Keratinocyte (primary cell): ENCODE results near the gene GAREM1. TPM values are rescaled to one million over a fixed set of nuclear protein-coding genes. Genes with fewer than 3 reads are reported as not detected.

Experiments
- DNase-seq: peaks from one replicate; pipeline ENCODE4 v3.0.0-alpha.2; 2011; ENCODE audit warnings: low read depth, missing footprints, low spot score
- FAIRE-seq: peaks from 2 replicates; lab custom pipeline; 2011; peaks lifted over from hg19 to GRCh38; lab: Jason Lieb, UNC
- H2AFZ ChIP-seq: 2 replicates; pipeline ENCODE4 v1.6.0; 2012; ENCODE audit warnings: low read length, control low read depth, inconsistent platforms; ENCODE audit not compliant: control insufficient read depth
- H3K27ac ChIP-seq: 2 replicates; pipeline ENCODE4 v1.5.1; 2011; ENCODE audit warnings: low read length; ENCODE audit not compliant: control insufficient read depth, insufficient read depth
- H3K27me3 ChIP-seq: 3 replicates; pipeline ENCODE4 v1.6.0; 2011; ENCODE audit warnings: low read length; ENCODE audit not compliant: control insufficient read depth, insufficient read depth; ENCODE audit errors: extremely low read depth
- H3K36me3 ChIP-seq, 2 experiments: 2 replicates in 1 of 2; 3 replicates in 1 of 2; pipeline ENCODE4 v1.5.1; 2011; ENCODE audit warnings: low read length in 2 of 2, mild to moderate bottlenecking in 1 of 2; ENCODE audit not compliant: control insufficient read depth in 2 of 2, insufficient read depth in 2 of 2; ENCODE audit errors: extremely low read depth in 1 of 2
- H3K4me1 ChIP-seq: 3 replicates; pipeline ENCODE4 v1.5.1; 2011; ENCODE audit warnings: low read length; ENCODE audit not compliant: control insufficient read depth, insufficient read depth; ENCODE audit errors: extremely low read depth
- H3K4me2 ChIP-seq: 3 replicates; pipeline ENCODE4 v1.6.0; 2011; ENCODE audit warnings: low read depth, low read length; ENCODE audit not compliant: control insufficient read depth, insufficient read depth; ENCODE audit errors: extremely low read depth
- H3K4me3 ChIP-seq, 3 experiments: fragments of 200-600 bp in 1 of 3; sonication (generic) in 1 of 3; 2 replicates in 2 of 3; 3 replicates in 1 of 3; pipeline ENCODE4 v1.5.1; 2011 to 2016; ENCODE audit warnings: low read length in 3 of 3, mild to moderate bottlenecking in 3 of 3, control low read depth in 2 of 3, inconsistent platforms in 1 of 3, low read depth in 1 of 3, mixed read lengths in 1 of 3, mixed run types in 1 of 3, moderate library complexity in 1 of 3; ENCODE audit not compliant: control insufficient read depth in 2 of 3, insufficient read depth in 2 of 3; ENCODE audit errors: extremely low read depth in 1 of 3
- H3K79me2 ChIP-seq: 2 replicates; pipeline ENCODE4 v1.6.0; 2012; ENCODE audit warnings: low read length; ENCODE audit not compliant: control insufficient read depth, insufficient read depth
- H3K9ac ChIP-seq: 3 replicates; pipeline ENCODE4 v1.6.0; 2011; ENCODE audit warnings: low read length; ENCODE audit not compliant: control insufficient read depth, insufficient read depth; ENCODE audit errors: extremely low read depth
- H3K9me1 ChIP-seq: 3 replicates; pipeline ENCODE4 v1.6.0; 2011; ENCODE audit warnings: low read length; ENCODE audit not compliant: control insufficient read depth, insufficient read depth; ENCODE audit errors: extremely low read depth
- H3K9me3 ChIP-seq: 2 replicates; pipeline ENCODE4 v1.5.1; 2012; ENCODE audit warnings: low read depth, low read length; ENCODE audit not compliant: control insufficient read depth
- H4K20me1 ChIP-seq: 3 replicates; pipeline ENCODE4 v1.6.0; 2011; ENCODE audit warnings: low read length; ENCODE audit not compliant: control insufficient read depth, insufficient read depth; ENCODE audit errors: extremely low read depth
- CTCF ChIP-seq, 3 experiments: IDR thresholded peaks in 1 of 3; conservative IDR thresholded peaks in 1 of 3; optimal IDR thresholded peaks in 1 of 3; 2 replicates in 2 of 3; 3 replicates in 1 of 3; pipeline versions ENCODE3 to v1.5.1; 2011; ENCODE audit warnings: low read length in 3 of 3, mild to moderate bottlenecking in 3 of 3, moderate library complexity in 2 of 3, control low read depth in 1 of 3, inconsistent platforms in 1 of 3; ENCODE audit not compliant: insufficient read depth in 2 of 3; ENCODE audit errors: extremely low read depth in 1 of 3
- EZH2 ChIP-seq: IDR thresholded peaks from one replicate; pipeline ENCODE4 v1.6.1; 2012; ENCODE audit warnings: inconsistent platforms, mild to moderate bottlenecking, low read length, moderate library complexity
- dilution Hi-C: fragments of 300-500 bp; cut with MboI; formaldehyde crosslinking; loops from one replicate; pipeline ENCODE4 v1.7.0; 2020; ENCODE audit warnings: low sequenced_read_pairs; ENCODE audit not compliant: extremely low pct_ligation_motif_present
- polyA plus RNA-seq, 5 experiments: library from polyadenylated mRNA; depleted of rRNA in 3 of 5; stranded (reverse) in 3 of 5; stranded (forward) in 1 of 5; unstranded in 1 of 5; fragments of >200 nt; gene quantifications; 1 replicate in 1 of 5; 2 replicates in 3 of 5; 3 replicates in 1 of 5; pipeline versions ENCODE4 v1.2.1 to v1.2.3, GENCODE V29; 2011 to 2012; ENCODE audit warnings: missing spikeins in 2 of 5, low read depth in 1 of 5, low replicate concordance in 1 of 5

Gene GAREM1
- polyA plus RNA-seq, 1 donor (not counting 4 experiments of a cell fraction or from before 2014, with no cell fraction given): 3.8 TPM

GRCh38 chr18:32509111-32509510 is 38.4 kb upstream of the GAREM1 start:
- DNase-seq: no peak
- Histone ChIP-seq H3K9me3 (no peaks in the 10 kb centered on the region), H3K4me2 (no peak overlapping the region), H3K4me3 (no peak overlapping the region), H3K27ac (no peak overlapping the region), H3K27me3 (no peaks in the 10 kb centered on the region), H3K4me1 (no peaks in the 10 kb centered on the region), H4K20me1 (no peaks in the 10 kb centered on the region), H3K9ac (no peak overlapping the region), H3K9me1 (no peaks in the 10 kb centered on the region), H3K79me2 (no peaks in the 10 kb centered on the region), H2AFZ (no peak overlapping the region), H3K36me3 (no peaks in the 10 kb centered on the region)
- FAIRE-seq: no peak
- dilution Hi-C loops: no loop called here
- no peak for TF ChIP-seq CTCF (optimal IDR thresholded peaks at IDR 0.05 in 1 of 3, IDR thresholded peaks at IDR 0.05 in 1 of 3, conservative IDR thresholded peaks at IDR 0.05 in 1 of 3; ENCODE audit: extremely low read depth in 1 of 3, insufficient read depth in 2 of 3, low read length in 3 of 3)
- TF ChIP-seq EZH2: no peak

- Histone ChIP-seq H3K36me3 (no peaks in the 10 kb centered on the region), H3K9me3 (no peaks in the 10 kb centered on the region), H3K79me2 (no peaks in the 10 kb centered on the region), H3K9me1 (no peaks in the 10 kb centered on the region), H3K27ac (no peak overlapping the region), H3K27me3 (no peaks in the 10 kb centered on the region), H3K4me1 (no peaks in the 10 kb centered on the region), H3K4me3 (no peak overlapping the region), H3K4me2 (no peak overlapping the region), H4K20me1 (no peaks in the 10 kb centered on the region), H2AFZ (no peak overlapping the region), H3K9ac (no peak overlapping the region)
- DNase-seq (no peak), FAIRE-seq (no peak)
- TF ChIP-seq CTCF (optimal IDR thresholded peaks at IDR 0.05 in 1 of 3, IDR thresholded peaks at IDR 0.05 in 1 of 3, conservative IDR thresholded peaks at IDR 0.05 in 1 of 3; ENCODE audit: extremely low read depth in 1 of 3, insufficient read depth in 2 of 3, low read length in 3 of 3) (no peak), EZH2 (no peak)
- dilution Hi-C loops: no loop called here
Measured at GRCh38 chr18:32507093-32507492, 36.4 kb upstream of the GAREM1 start.
